ENCODE measurements around the gene TREM2. TPM values are rescaled to one million over a fixed set of nuclear protein-coding genes. Genes with fewer than 3 reads are reported as not detected.

The TREM2 gene
- total RNA-seq, 1 experiment from 2014 or later = not detected

- CTCF ChIA-PET = no interaction called here
- no peaks in the 10 kb centered on the region for H3K27me3 ChIP-seq (ENCODE audit: low read length)
- H3F3A ChIP-seq (ENCODE audit: low read length, unreplicated experiment) = no peaks in the 10 kb centered on the region
- BruUV-seq (replicated peaks) = no TSS peak
- H3K9ac ChIP-seq (ENCODE audit: low read length) = no peak overlapping the region
- no peaks in the 10 kb centered on the region for H3K9me2 ChIP-seq (replicated peaks; ENCODE audit: low read length)
- DNase-seq (no peak), ATAC-seq (no peak)
- no peaks in the 10 kb centered on the region for H3K9me3 ChIP-seq (ENCODE audit: low read length)
- H3K4me1 ChIP-seq (ENCODE audit: insufficient read depth, low read length) = no peaks in the 10 kb centered on the region
- H4K20me1 ChIP-seq (ENCODE audit: low read length) = no peaks in the 10 kb centered on the region
- no peak overlapping the region for H2AFZ ChIP-seq (ENCODE audit: low read length)
- no peak overlapping the region for H3K27ac ChIP-seq (ENCODE audit: low read length)
- H3K4me3 ChIP-seq (ENCODE audit: low read length) = no peak overlapping the region
- intact Hi-C loops (cut with micrococcal nuclease) = no loop called here
- no peak overlapping the region for H3K4me2 ChIP-seq (ENCODE audit: low read length)
- TF ChIP-seq CTCF (conservative IDR thresholded peaks at IDR 0.05; ENCODE audit: low read depth, low read length) (no peak), EZH2 (IDR thresholded peaks at IDR 0.05; ENCODE audit: low read length, unreplicated experiment) (no peak), EZH2phosphoT487 (IDR thresholded peaks at IDR 0.05; ENCODE audit: borderline replicate concordance, low read length) (no peak)
- POLR2A ChIA-PET (ENCODE audit: unreplicated experiment) = no interaction called here
- H3K36me3 ChIP-seq (ENCODE audit: low read depth, low read length) = no peaks in the 10 kb centered on the region
- no peaks in the 10 kb centered on the region for H3K79me2 ChIP-seq (ENCODE audit: low read length)
These were observed 15.0 kb downstream of the TREM2 start for GRCh38 chr6:41147917-41148316.

- intact Hi-C loops (cut with micrococcal nuclease) = no loop called here
- Histone ChIP-seq H4K20me1 (ENCODE audit: low read length) (no peaks in the 10 kb centered on the region), H3K9ac (ENCODE audit: low read length) (no peak overlapping the region), H3K4me3 (ENCODE audit: low read length) (no peak overlapping the region), H3K4me1 (ENCODE audit: insufficient read depth, low read length) (no peaks in the 10 kb centered on the region), H3K79me2 (ENCODE audit: low read length) (no peaks in the 10 kb centered on the region), H3K36me3 (ENCODE audit: low read depth, low read length) (no peaks in the 10 kb centered on the region), H3K27ac (ENCODE audit: low read length) (no peak overlapping the region), H3K4me2 (ENCODE audit: low read length) (no peak overlapping the region), H3F3A (ENCODE audit: low read length, unreplicated experiment) (no peaks in the 10 kb centered on the region), H3K27me3 (ENCODE audit: low read length) (no peaks in the 10 kb centered on the region), H3K9me3 (ENCODE audit: low read length) (no peaks in the 10 kb centered on the region), H2AFZ (ENCODE audit: low read length) (no peak overlapping the region), H3K9me2 (replicated peaks; ENCODE audit: low read length) (no peaks in the 10 kb centered on the region)
- no peak for TF ChIP-seq CTCF (conservative IDR thresholded peaks at IDR 0.05; ENCODE audit: low read depth, low read length)
- ChIA-PET CTCF (no interaction called here), POLR2A (ENCODE audit: unreplicated experiment) (no interaction called here)
- no TSS peak for BruUV-seq (replicated peaks)
- DNase-seq (no peak), ATAC-seq (no peak)
These were observed 26.0 kb downstream of the TREM2 start for GRCh38 chr6:41136911-41137310.

- Histone ChIP-seq H3F3A (ENCODE audit: low read length, unreplicated experiment) (no peaks in the 10 kb centered on the region), H3K27me3 (ENCODE audit: low read length) (no peaks in the 10 kb centered on the region), H3K4me1 (ENCODE audit: insufficient read depth, low read length) (no peaks in the 10 kb centered on the region), H3K79me2 (ENCODE audit: low read length) (no peaks in the 10 kb centered on the region), H2AFZ (ENCODE audit: low read length) (no peak overlapping the region), H3K27ac (ENCODE audit: low read length) (no peak overlapping the region), H4K20me1 (ENCODE audit: low read length) (no peaks in the 10 kb centered on the region), H3K9ac (ENCODE audit: low read length) (no peak overlapping the region), H3K4me2 (ENCODE audit: low read length) (no peak overlapping the region), H3K9me2 (replicated peaks; ENCODE audit: low read length) (no peaks in the 10 kb centered on the region), H3K9me3 (ENCODE audit: low read length) (no peaks in the 10 kb centered on the region), H3K36me3 (ENCODE audit: low read depth, low read length) (no peaks in the 10 kb centered on the region), H3K4me3 (ENCODE audit: low read length) (no peak overlapping the region)
- ATAC-seq = no peak
- intact Hi-C loops (cut with micrococcal nuclease) = no loop called here
- POLR2A ChIA-PET (ENCODE audit: unreplicated experiment) = no interaction called here
- BruUV-seq (replicated peaks) = no TSS peak
- CTCF ChIA-PET = no interaction called here
- TF ChIP-seq EZH2phosphoT487 (IDR thresholded peaks at IDR 0.05; ENCODE audit: borderline replicate concordance, low read length) = no peak
- no peak for TF ChIP-seq EZH2 (IDR thresholded peaks at IDR 0.05; ENCODE audit: low read length, unreplicated experiment)
- TF ChIP-seq CTCF (conservative IDR thresholded peaks at IDR 0.05; ENCODE audit: low read depth, low read length) = no peak
- no peak for DNase-seq
These were observed 27.7 kb downstream of the TREM2 start for GRCh38 chr6:41135062-41135832.

Data from PC-3 (cell line).